Adipocyte (in vitro differentiated cells): ENCODE data around the gene RNF175.

Experiments
- DNase-seq: peaks from one replicate; pipeline ENCODE4 v3.0.0-alpha.2; 2015; ENCODE audit warnings: low read depth
- H3K27me3 ChIP-seq: replicated peaks from 2 replicates; pipeline ENCODE4 v1.7.0; 2013; ENCODE audit warnings: mild to moderate bottlenecking, low read length, moderate library complexity; ENCODE audit not compliant: control insufficient read depth, insufficient read depth
- H3K36me3 ChIP-seq: 2 replicates; pipeline ENCODE4 v1.7.0; 2013; ENCODE audit warnings: low read length, mild to moderate bottlenecking, moderate library complexity; ENCODE audit not compliant: control insufficient read depth, insufficient read depth, severe bottlenecking
- H3K4me1 ChIP-seq: 2 replicates; pipeline ENCODE4 v1.7.0; 2013; ENCODE audit warnings: mild to moderate bottlenecking, low read length, moderate library complexity; ENCODE audit not compliant: control insufficient read depth, insufficient read depth
- H3K4me3 ChIP-seq: 2 replicates; pipeline ENCODE4 v1.7.0; 2013; ENCODE audit warnings: mild to moderate bottlenecking, low read length, moderate library complexity
- H3K9ac ChIP-seq: 2 replicates; pipeline ENCODE4 v1.7.0; 2013; ENCODE audit warnings: mild to moderate bottlenecking, low read length, moderate library complexity
- H3K9me3 ChIP-seq: 2 replicates; pipeline ENCODE4 v1.7.0; 2013; ENCODE audit warnings: mild to moderate bottlenecking, low read length, moderate library complexity; ENCODE audit not compliant: control insufficient read depth

RNF175 gene

DNA sequence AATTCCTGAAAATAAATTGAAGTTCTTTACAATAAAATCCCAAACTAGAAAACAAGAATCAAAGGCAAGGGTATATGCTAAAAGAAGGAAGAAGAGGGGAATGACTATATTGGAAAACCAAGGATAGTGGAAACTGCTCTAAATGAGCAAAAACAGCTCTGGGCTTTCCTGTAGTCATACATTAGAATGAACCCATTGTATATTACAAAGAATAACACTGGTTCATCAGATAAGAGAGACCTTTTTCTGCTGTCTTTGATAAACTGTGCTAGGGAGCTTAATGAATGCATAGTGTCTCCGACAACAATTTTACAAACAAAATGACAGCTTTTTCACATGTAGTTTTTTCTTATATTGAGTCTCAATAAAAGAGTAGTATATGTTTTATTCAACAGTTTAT is 49.1 kb downstream of the RNF175 start:
- no peak for DNase-seq
- Histone ChIP-seq H3K9ac (no peak overlapping the region), H3K4me3 (no peak overlapping the region), H3K9me3 (peaks cover 4% of the 10 kb centered on the region), H3K4me1 (no peaks in the 10 kb centered on the region), H3K36me3 (no peaks in the 10 kb centered on the region), H3K27me3 (peaks cover 45% of the 10 kb centered on the region)

DNA sequence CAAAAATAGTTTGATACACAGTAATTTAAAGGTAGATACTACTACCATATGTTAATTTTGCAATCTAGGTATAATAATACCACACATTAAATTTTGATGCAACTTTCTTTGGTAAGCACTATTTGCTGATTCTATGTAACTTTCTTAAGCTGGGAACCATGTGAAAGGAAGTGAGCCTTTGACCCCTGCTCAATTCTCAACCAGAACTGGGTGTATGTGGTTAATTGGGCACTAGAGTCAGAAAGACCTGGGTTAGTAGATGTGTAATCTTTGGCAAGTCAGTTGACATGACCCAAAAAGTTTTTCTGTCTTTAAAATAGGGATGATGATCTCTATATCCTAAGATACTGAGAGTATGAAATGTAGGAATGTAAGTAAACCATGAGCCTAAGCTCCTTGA is 53.3 kb downstream of the RNF175 start:
- no peaks in the 10 kb centered on the region for H3K36me3 ChIP-seq

DNA sequence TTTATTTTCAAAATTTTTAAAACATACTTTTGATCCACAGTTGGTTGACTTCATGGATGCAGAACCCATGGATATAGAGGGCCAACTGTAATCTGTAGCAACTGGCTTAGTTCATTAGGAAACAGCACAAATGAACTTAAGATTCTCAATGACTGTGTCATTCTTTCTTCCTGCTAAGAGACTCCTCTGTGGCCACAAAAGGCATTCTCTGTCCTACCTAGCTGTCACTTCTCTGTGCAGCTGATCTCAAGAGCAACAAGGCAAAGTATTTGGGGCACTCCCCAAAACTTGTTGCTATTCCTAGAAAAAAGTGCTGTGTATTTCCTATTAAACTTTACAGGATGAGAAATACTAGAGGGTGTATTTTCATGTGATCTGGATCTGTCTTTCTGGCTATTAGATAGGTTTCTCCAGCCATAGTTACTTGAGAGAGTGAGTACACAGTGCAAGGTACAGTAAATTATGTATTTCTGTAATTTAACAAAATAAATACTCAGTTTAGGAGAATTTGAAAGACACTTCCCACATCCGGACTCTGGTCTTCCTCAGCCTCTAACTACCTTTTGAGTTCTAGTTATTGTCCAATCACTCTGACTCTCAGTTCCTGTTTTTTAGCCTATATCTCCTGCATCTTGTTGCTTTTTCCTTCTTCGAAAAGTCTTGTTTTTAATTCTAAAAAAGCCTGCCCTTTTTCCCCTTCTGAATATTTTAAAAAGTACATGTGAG is 53.9 kb downstream of the RNF175 start:
- H3K4me3 ChIP-seq = no peak overlapping the region
- H3K9ac ChIP-seq = no peak overlapping the region
- H3K36me3 ChIP-seq = no peaks in the 10 kb centered on the region
- H3K4me1 ChIP-seq = no peaks in the 10 kb centered on the region
- H3K27me3 ChIP-seq = peaks cover 55% of the 10 kb centered on the region
- no peak for DNase-seq
- no peaks in the 10 kb centered on the region for H3K9me3 ChIP-seq

More for the DNA sequence above, 53.3 kb downstream of the RNF175 start:
- H3K27me3 ChIP-seq = peaks cover 58% of the 10 kb centered on the region
- no peak for DNase-seq
- no peak overlapping the region for H3K4me3 ChIP-seq
- no peaks in the 10 kb centered on the region for H3K4me1 ChIP-seq
- no peak overlapping the region for H3K9ac ChIP-seq
- no peaks in the 10 kb centered on the region for H3K9me3 ChIP-seq

DNA sequence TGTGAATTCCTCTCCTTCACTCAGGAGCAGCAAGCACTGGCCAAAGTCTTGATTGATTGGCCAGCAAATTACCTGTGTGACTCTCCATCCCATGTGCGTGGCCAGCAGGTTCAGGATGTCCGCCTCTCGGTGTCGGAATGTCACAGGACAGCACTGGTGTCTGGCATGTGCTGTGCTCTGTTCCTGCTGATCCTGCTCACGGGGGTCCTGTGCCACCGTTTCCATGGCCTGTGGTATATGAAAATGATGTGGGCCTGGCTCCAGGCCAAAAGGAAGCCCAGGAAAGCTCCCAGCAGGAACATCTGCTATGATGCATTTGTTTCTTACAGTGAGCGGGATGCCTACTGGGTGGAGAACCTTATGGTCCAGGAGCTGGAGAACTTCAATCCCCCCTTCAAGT is 55.3 kb downstream of the RNF175 start:
- Histone ChIP-seq H3K4me1 (no peaks in the 10 kb centered on the region), H3K36me3 (no peaks in the 10 kb centered on the region), H3K9ac (no peak overlapping the region), H3K27me3 (peaks cover 55% of the 10 kb centered on the region), H3K4me3 (no peak overlapping the region), H3K9me3 (no peaks in the 10 kb centered on the region)
- DNase-seq = no peak

DNA sequence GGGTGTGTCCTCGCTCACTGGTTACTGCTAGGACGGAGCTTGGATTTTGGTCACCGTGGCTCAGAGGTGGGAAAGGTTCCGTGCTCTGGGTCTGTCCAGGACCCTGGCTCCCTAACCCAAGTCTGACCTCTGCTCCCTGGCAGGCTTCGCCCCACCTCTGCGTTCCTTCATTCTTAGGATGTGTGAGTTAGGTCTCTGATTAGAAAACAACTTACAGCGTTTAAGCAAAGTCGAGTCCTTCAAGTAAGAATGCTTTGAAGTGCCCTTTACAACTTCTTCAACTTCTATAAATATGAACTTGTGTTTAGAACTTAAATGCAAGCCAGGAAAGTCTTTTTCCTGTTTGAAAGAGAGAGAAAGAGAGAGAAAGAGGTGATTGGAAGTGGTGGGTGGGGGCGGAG is 74.9 kb downstream of the RNF175 start:
- Histone ChIP-seq H3K9me3 (peaks cover 28% of the 10 kb centered on the region), H3K4me1 (peaks cover 10% of the 10 kb centered on the region), H3K36me3 (no peaks in the 10 kb centered on the region), H3K4me3 (peak overlapping the region; percentile 76), H3K9ac (no peak overlapping the region), H3K27me3 (peaks cover 39% of the 10 kb centered on the region)
- DNase-seq = no peak

DNA sequence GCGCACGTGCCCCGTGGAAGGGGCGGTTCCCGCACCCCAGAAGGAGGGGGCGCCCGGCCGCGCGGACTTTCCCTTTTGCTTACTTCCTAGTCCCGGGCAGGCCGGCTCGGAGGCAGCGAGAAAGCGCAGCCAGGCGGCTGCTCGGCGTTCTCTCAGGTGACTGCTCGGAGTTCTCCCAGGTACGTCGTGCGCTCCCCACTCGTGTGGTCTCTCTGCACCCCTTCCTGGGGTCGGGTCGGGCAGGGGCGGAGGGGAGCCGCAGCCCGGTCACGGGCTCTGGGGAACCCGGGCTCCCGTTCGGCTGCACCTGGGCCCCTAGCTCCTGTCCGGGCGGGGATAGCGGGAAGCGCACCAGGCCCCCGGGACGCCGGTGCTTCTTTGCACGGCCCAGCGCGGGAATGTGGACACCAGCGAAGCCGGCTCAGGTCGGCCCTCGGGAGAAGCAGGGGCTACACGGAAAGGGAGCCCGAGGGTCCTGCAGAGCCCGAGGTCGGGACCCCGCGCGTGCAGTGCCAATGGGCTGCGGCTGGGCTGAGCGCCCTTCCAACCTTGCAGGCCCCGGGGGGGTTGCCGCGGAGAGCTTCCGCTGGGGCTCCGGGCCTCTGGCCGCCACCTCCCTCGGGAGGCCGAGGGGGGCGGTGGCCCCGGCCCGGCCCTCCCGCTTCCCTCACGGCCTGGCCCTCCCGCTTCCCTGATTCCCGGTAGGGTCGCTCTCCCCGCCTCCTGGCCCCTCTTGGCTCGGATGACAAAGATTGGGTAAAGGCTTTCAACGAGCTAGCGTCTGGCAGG is 75.4 kb downstream of the RNF175 start, which contains the start of gene TLR2:
TLR2 (plus strand) TSS at position 99 of the 789 bp plus-strand sequence. CDS start 18,628 bp downstream, outside the sequence.
- Histone ChIP-seq H3K27me3 (peaks cover 39% of the 10 kb centered on the region), H3K4me1 (peaks cover 10% of the 10 kb centered on the region), H3K36me3 (no peaks in the 10 kb centered on the region), H3K4me3 (peak within 1 kb of the TSS; percentile 76), H3K9ac (peak within 1 kb of the TSS; percentile 23), H3K9me3 (peaks cover 22% of the 10 kb centered on the region)
- peak; percentile 51 for DNase-seq

DNA sequence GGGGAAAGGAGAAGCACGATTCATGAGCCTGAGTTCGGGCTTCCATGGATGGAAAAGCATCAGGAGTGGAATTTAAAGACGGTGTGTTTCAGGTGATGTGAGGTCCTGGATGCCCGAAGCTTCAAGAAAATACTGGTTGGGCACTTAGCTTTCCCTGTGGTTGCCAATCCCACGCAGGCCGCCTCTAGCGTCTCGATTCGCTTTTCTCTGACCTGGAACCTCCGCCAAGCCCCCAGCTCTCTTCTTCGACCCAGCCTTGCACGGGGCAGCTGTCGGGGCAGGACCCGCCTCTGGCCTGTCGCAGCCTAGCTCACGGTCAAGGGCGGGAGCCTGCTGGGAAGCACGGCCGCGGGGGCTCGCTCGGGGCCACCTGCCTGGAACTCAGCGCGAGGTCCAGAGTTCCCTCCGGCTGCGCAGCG is 76.1 kb downstream of the RNF175 start:
- no peak for DNase-seq
- H3K36me3 ChIP-seq = no peaks in the 10 kb centered on the region
- H3K4me3 ChIP-seq = peak overlapping the region; percentile 76
- peaks cover 39% of the 10 kb centered on the region for H3K27me3 ChIP-seq
- peaks cover 16% of the 10 kb centered on the region for H3K9me3 ChIP-seq
- H3K4me1 ChIP-seq = peaks cover 10% of the 10 kb centered on the region
- H3K9ac ChIP-seq = peak overlapping the region; percentile 23

DNA sequence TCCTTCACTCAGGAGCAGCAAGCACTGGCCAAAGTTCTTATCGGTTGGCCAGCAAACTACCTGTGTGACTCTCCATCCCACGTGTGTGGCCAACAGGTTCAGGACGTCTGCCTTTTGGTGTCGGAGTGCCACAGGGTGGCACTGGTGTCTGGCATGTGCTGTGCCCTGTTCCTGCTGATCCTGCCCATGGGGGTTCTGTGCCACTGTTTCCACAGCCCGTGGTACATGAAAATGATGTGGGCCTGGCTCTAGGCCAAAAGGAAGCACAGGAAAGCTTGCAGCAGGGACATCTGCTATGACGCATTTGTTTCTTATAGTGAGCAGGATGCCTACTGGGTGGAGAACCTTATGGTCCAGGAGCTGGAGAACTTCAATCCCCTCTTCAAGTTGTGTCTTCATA is 80.3 kb downstream of the RNF175 start:
- Histone ChIP-seq H3K27me3 (peaks cover 20% of the 10 kb centered on the region), H3K36me3 (no peaks in the 10 kb centered on the region), H3K4me1 (peaks cover 8% of the 10 kb centered on the region), H3K9ac (no peak overlapping the region), H3K4me3 (no peak overlapping the region), H3K9me3 (peaks cover 7% of the 10 kb centered on the region)
- DNase-seq = no peak

DNA sequence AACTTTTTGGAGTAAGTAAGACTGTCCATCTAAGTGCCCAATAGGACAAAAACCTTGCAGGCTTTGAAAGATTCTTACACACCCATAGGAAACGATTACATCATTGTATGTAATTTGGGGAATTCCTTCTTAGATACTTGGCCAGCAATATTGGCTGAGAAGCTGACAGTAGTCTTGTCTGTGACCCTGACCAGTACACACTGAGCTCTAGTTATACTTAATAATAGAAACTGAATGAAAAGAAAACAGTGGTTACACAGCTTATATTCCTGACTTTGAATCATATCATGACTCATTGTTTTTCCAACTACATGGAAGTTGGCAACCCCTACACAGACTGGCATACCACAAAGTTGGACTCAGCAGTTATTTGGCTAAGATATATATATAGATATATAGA is 82.8 kb downstream of the RNF175 start:
- Histone ChIP-seq H3K9ac (no peak overlapping the region), H3K36me3 (no peaks in the 10 kb centered on the region), H3K4me1 (peaks cover 4% of the 10 kb centered on the region), H3K4me3 (no peak overlapping the region), H3K27me3 (no peaks in the 10 kb centered on the region), H3K9me3 (peaks cover 7% of the 10 kb centered on the region)
- DNase-seq = peak; percentile 86

DNA sequence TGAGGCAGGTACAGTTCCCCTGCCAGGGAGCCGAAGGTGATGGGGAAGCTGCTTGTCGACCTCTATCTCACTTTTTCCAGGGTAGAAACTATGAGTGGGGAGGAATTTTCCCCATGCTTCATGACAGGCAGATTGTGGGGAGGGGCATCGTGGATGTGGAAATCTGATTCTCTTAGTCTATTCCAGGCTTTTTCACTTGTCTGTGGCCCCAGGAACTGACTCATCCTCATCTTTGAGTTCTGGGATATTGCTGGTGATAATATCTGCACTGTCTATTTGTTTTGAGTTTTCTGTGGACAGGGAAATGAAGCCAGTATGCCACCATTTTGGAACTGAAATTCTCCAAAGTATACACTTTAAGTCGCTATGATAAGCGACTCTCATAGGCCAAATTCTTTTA is 83.3 kb downstream of the RNF175 start:
- Histone ChIP-seq H3K4me1 (peaks cover 4% of the 10 kb centered on the region), H3K36me3 (no peaks in the 10 kb centered on the region), H3K4me3 (no peak overlapping the region), H3K9me3 (peaks cover 7% of the 10 kb centered on the region), H3K27me3 (no peaks in the 10 kb centered on the region), H3K9ac (no peak overlapping the region)
- DNase-seq = no peak

DNA sequence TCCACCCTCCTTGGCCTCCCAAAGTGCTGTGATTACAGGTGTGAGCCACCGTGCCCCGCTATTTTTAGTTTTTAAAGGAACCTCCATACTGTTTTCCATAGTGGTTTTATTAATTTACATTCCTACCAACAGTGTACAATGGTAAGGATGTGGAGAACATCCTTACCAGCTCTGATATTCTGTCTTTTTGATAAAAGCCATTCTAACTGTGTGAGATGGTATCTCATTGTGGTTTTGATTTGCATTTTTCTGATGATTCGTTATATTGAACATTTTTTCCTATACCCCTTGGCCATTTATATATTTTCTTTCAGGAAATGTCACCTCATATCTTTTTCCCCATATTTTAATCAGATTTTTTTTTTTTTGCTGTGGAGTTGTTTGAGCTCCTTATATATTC is 90.0 kb downstream of the RNF175 start:
- Histone ChIP-seq H3K9ac (no peak overlapping the region), H3K27me3 (peaks cover 19% of the 10 kb centered on the region), H3K4me3 (no peak overlapping the region), H3K4me1 (no peaks in the 10 kb centered on the region), H3K9me3 (no peaks in the 10 kb centered on the region), H3K36me3 (no peaks in the 10 kb centered on the region)
- DNase-seq = no peak
